IMR-90 (cell line): ENCODE measurements around the gene EPHA6. TPM values are rescaled to one million over a fixed set of nuclear protein-coding genes. Genes with fewer than 3 reads are reported as not detected.

Source experiments
- ATAC-seq: fragments of 200-7000 bp; cut with Tn5 transposase; 2 replicates; pipeline ENCODE4 v1.9.1; 2020; ENCODE audit warnings: low read depth, mild to moderate bottlenecking, moderate library complexity
- BruUV-seq: library from RNA; stranded (reverse); fragments of 400-500 nt; replicated peaks from 2 replicates; lab custom pipeline; 2021; lab: Mats Ljungman, UMichigan
- CTCF ChIA-PET: fragments of 300-600 bp; formaldehyde crosslinking; extraction: SDS; loops from one replicate; lab custom pipeline; 2021; ENCODE audit warnings: antibody characterized with exemption; lab: Yijun Ruan, JAX
- POLR2A ChIA-PET: fragments of 300-600 bp; sonication (Branson Sonifier 250); formaldehyde crosslinking; loops from one replicate; lab custom pipeline; 2022; ENCODE audit warnings: antibody characterized with exemption; ENCODE audit not compliant: unreplicated experiment; lab: Charles Lee
- DNase-seq: peaks from one replicate; pipeline ENCODE4 v3.0.0; 2013
- H2AFZ ChIP-seq: replicated peaks from 2 replicates; pipeline ENCODE3; 2013; ENCODE audit warnings: low read length, mild to moderate bottlenecking; ENCODE audit not compliant: poor library complexity
- H2AK5ac ChIP-seq: 2 replicates; pipeline ENCODE4 v1.6.1; 2013; ENCODE audit warnings: low read depth, low read length, inconsistent platforms
- H2AK9ac ChIP-seq: replicated peaks from 2 replicates; pipeline ENCODE3; 2013; ENCODE audit warnings: mild to moderate bottlenecking, low read depth, low read length, moderate library complexity; ENCODE audit not compliant: poor library complexity
- H2BK120ac ChIP-seq: 2 replicates; pipeline ENCODE4 v1.6.1; 2013; ENCODE audit warnings: low read depth, low read length, inconsistent platforms
- H2BK15ac ChIP-seq: 3 replicates; pipeline ENCODE4 v1.6.1; 2013; ENCODE audit warnings: low read depth, low read length, inconsistent platforms
- H2BK20ac ChIP-seq: 2 replicates; pipeline ENCODE4 v1.6.1; 2013; ENCODE audit warnings: low read depth, mild to moderate bottlenecking, inconsistent platforms, low read length, moderate library complexity
- H2BK5ac ChIP-seq: 2 replicates; pipeline ENCODE4 v1.6.1; 2013; ENCODE audit warnings: mild to moderate bottlenecking, low read depth, low read length, inconsistent platforms; ENCODE audit not compliant: poor library complexity, severe bottlenecking
- H3K14ac ChIP-seq: replicated peaks from 2 replicates; pipeline ENCODE4 v1.6.1; 2013; ENCODE audit warnings: low read depth, low read length, inconsistent platforms
- H3K18ac ChIP-seq: 2 replicates; pipeline ENCODE4 v1.6.1; 2013; ENCODE audit warnings: low read depth, low read length, control low read depth
- H3K23ac ChIP-seq: 2 replicates; pipeline ENCODE4 v1.6.1; 2013; ENCODE audit warnings: low read depth, low read length, inconsistent platforms
- H3K27ac ChIP-seq: 2 replicates; pipeline ENCODE4 v1.5.1; 2013; ENCODE audit warnings: mild to moderate bottlenecking, control low read depth, low read length; ENCODE audit not compliant: insufficient read depth
- H3K27me3 ChIP-seq: 2 replicates; pipeline ENCODE4 v1.6.1; 2013; ENCODE audit warnings: low read length; ENCODE audit not compliant: control insufficient read depth, insufficient read depth
- H3K36me3 ChIP-seq: 2 replicates; pipeline ENCODE4 v1.6.1; 2013; ENCODE audit warnings: low read length, mixed read lengths; ENCODE audit not compliant: control insufficient read depth, insufficient read depth
- H3K4ac ChIP-seq: 2 replicates; pipeline ENCODE4 v1.6.1; 2013; ENCODE audit warnings: low read depth, low read length, inconsistent platforms
- H3K4me1 ChIP-seq: 2 replicates; pipeline ENCODE4 v1.6.1; 2013; ENCODE audit warnings: low read length, mixed read lengths; ENCODE audit not compliant: control insufficient read depth, insufficient read depth
- H3K4me2 ChIP-seq: 2 replicates; pipeline ENCODE4 v1.6.1; 2013; ENCODE audit warnings: low read depth, mild to moderate bottlenecking, control low read depth, low read length, moderate library complexity
- H3K4me3 ChIP-seq: 2 replicates; pipeline ENCODE4 v1.5.1; 2013; ENCODE audit warnings: low read depth, mild to moderate bottlenecking, control low read depth, low read length, moderate library complexity; ENCODE audit not compliant: insufficient read depth
- H3K56ac ChIP-seq: 2 replicates; pipeline ENCODE4 v1.6.1; 2013; ENCODE audit warnings: low read length, inconsistent platforms; ENCODE audit not compliant: insufficient read depth; ENCODE audit errors: extremely low read depth
- H3K79me1 ChIP-seq, 2 experiments: 2 replicates each; pipeline ENCODE4 v1.6.1; 2013; ENCODE audit warnings: low read length in 2 of 2, inconsistent platforms in 1 of 2, low read depth in 1 of 2
- H3K9ac ChIP-seq: 2 replicates; pipeline ENCODE4 v1.6.1; 2013; ENCODE audit warnings: low read depth, low read length, control low read depth
- H3K9me1 ChIP-seq: 2 replicates; pipeline ENCODE4 v1.6.1; 2013; ENCODE audit warnings: low read length, inconsistent platforms; ENCODE audit not compliant: insufficient read depth
- H3K9me3 ChIP-seq: 2 replicates; pipeline ENCODE4 v1.6.1; 2013; ENCODE audit warnings: low read length; ENCODE audit not compliant: control insufficient read depth, insufficient read depth
- H4K20me1 ChIP-seq: 2 replicates; pipeline ENCODE4 v1.6.1; 2013; ENCODE audit warnings: low read length, inconsistent platforms; ENCODE audit not compliant: insufficient read depth
- H4K5ac ChIP-seq: 2 replicates; pipeline ENCODE4 v1.6.1; 2013; ENCODE audit warnings: mild to moderate bottlenecking, low read depth, low read length, control low read depth
- H4K8ac ChIP-seq, 2 experiments: 2 replicates each; pipeline ENCODE4 v1.6.1; 2013; ENCODE audit warnings: low read depth in 2 of 2, low read length in 2 of 2, control low read depth in 1 of 2, inconsistent platforms in 1 of 2
- H4K91ac ChIP-seq: 2 replicates; pipeline ENCODE4 v1.6.1; 2013; ENCODE audit warnings: low read depth, low read length, inconsistent platforms; ENCODE audit not compliant: insufficient read depth
- BHLHE40 ChIP-seq: fragments of 150-350 bp; IDR thresholded peaks from 2 replicates; pipeline ENCODE4 v1.6.1; 2016; ENCODE audit warnings: mild to moderate bottlenecking, low read depth, low read length
- CEBPB ChIP-seq: IDR thresholded peaks from 2 replicates; pipeline ENCODE4 v1.6.1; 2012; ENCODE audit warnings: low read depth, low read length, improper control_type of control experiment
- CTCF ChIP-seq: conservative IDR thresholded peaks from 2 replicates; pipeline ENCODE4 v1.5.1; 2012; ENCODE audit warnings: mild to moderate bottlenecking, low read depth, low read length, improper control_type of control experiment
- MAZ ChIP-seq: IDR thresholded peaks from 2 replicates; pipeline ENCODE4 v1.6.1; 2012; ENCODE audit warnings: low read depth, mild to moderate bottlenecking, low read length, improper control_type of control experiment, moderate library complexity, borderline replicate concordance
- WGBS, 2 experiments: methylation state at CpG; one replicate each; pipeline versions ENCODE4 v1.1.5 to v1.1.7; 2013; ENCODE audit warnings: missing lambda C conversion rate in 2 of 2; ENCODE audit not compliant: insufficient read length in 1 of 2; ENCODE audit errors: extremely low coverage in 2 of 2; 5-methylcytosine and 5-hydroxymethylcytosine counted together
- dilution Hi-C: fragments of 300-500 bp; cut with HindIII; formaldehyde crosslinking; loops from one replicate; pipeline ENCODE4 v1.14.3; 2018; ENCODE audit warnings: low sequenced_read_pairs; ENCODE audit not compliant: unreplicated experiment
- in situ Hi-C: fragments of 300-500 bp; cut with MboI; formaldehyde crosslinking; loops from 3 replicates; pipeline ENCODE4 v1.14.3; 2019; ENCODE audit warnings: low sequenced_read_pairs, inconsistent platforms, mixed read lengths
- intact Hi-C: fragments of 100-400 bp; cut with micrococcal nuclease; formaldehyde crosslinking; loops from 2 replicates; pipeline ENCODE4 v1.10.0; 2022
- polyA plus RNA-seq, 3 experiments: library from polyadenylated mRNA; depleted of rRNA; stranded (reverse); fragments of >200 nt; gene quantifications; 2 replicates each; pipeline ENCODE4 v1.2.3, GENCODE V29; 2012; ENCODE audit warnings: low replicate concordance in 1 of 3
- total RNA-seq: library from RNA; depleted of rRNA; stranded (reverse); fragments of >200 nt; gene quantifications from 2 replicates; pipeline ENCODE4 v1.2.3, GENCODE V29; 2012

Gene EPHA6
- total and polyA plus RNA-seq, 2 of the 4 experiments (the other 2 are of a cell fraction): not detected

GRCh38 chr3:97340940-97341339 is 526.5 kb downstream of the EPHA6 start:
- 0% methylated on average over 1 of the region's 2 CpGs; no CpG with 5 or more reads in 1 of the 2 experiments for WGBS, 2 experiments

More at GRCh38 chr3:97340940-97341339, 526.5 kb downstream of the EPHA6 start:
- H3K4me3 ChIP-seq: no peak overlapping the region
- dilution Hi-C loops: no loop called here
- H4K20me1 ChIP-seq: no peaks in the 10 kb centered on the region
- H2AK5ac ChIP-seq: no peak overlapping the region
- H4K8ac ChIP-seq: no peak overlapping the region
- no peak overlapping the region for H2BK20ac ChIP-seq
- no peak overlapping the region for H2BK5ac ChIP-seq
- H4K91ac ChIP-seq: no peak overlapping the region
- no peak overlapping the region for H3K4ac ChIP-seq
- H3K14ac ChIP-seq: no peak overlapping the region
- H2AK9ac ChIP-seq: no peak overlapping the region
- no peak overlapping the region for H2AFZ ChIP-seq
- ChIA-PET POLR2A (no interaction called here), CTCF (no interaction called here)
- intact Hi-C loops: no loop called here
- no peak overlapping the region for H3K27ac ChIP-seq
- no peak overlapping the region for H2BK120ac ChIP-seq
- no peak for DNase-seq
- no peak overlapping the region for H3K18ac ChIP-seq
- TF ChIP-seq CEBPB: no peak
- no peak for TF ChIP-seq CTCF
- no peak for TF ChIP-seq BHLHE40
- TF ChIP-seq MAZ: no peak
- no peak overlapping the region for H3K4me2 ChIP-seq
- BruUV-seq: no TSS peak
- no peak for ATAC-seq
- no peaks in the 10 kb centered on the region for H3K79me1 ChIP-seq
- in situ Hi-C loops: no loop called here
- H3K9me1 ChIP-seq: no peaks in the 10 kb centered on the region
- no peaks in the 10 kb centered on the region for H3K36me3 ChIP-seq
- H3K9ac ChIP-seq: no peak overlapping the region
- H3K9me3 ChIP-seq: peaks cover 2% of the 10 kb centered on the region
- H3K4me1 ChIP-seq: no peaks in the 10 kb centered on the region
- H3K27me3 ChIP-seq: no peaks in the 10 kb centered on the region
- no peak overlapping the region for H2BK15ac ChIP-seq
- no peak overlapping the region for H3K23ac ChIP-seq
- H3K56ac ChIP-seq: no peak overlapping the region
- H4K5ac ChIP-seq: no peak overlapping the region
